Endothelial cell of umbilical vein (primary cell): Measurements from ENCODE around the gene ACP2. TPM values are rescaled to one million over a fixed set of nuclear protein-coding genes. Genes with fewer than 3 reads are reported as not detected.

Source experiments
- BruUV-seq: library from RNA; stranded (reverse); fragments of 400-500 nt; replicated peaks from 2 replicates; lab custom pipeline; 2021; lab: Mats Ljungman, UMichigan
- CTCF ChIA-PET: fragments of 300-600, 350-600 bp; sonication (Branson Sonifier 250); formaldehyde crosslinking; loops from one replicate; lab custom pipeline; 2021; ENCODE audit warnings: antibody characterized with exemption, inconsistent platforms; lab: Charles Lee
- POLR2A ChIA-PET: fragments of 300-600, 350-600 bp; sonication (Branson Sonifier 250); formaldehyde crosslinking; loops from one replicate; lab custom pipeline; 2021; ENCODE audit warnings: antibody characterized with exemption, inconsistent platforms; lab: Charles Lee
- DNase-seq: peaks from one replicate; pipeline ENCODE4 v3.0.0-alpha.2; 2011; ENCODE audit warnings: low read depth, low spot score
- FAIRE-seq: peaks from 2 replicates; lab custom pipeline; 2011; peaks lifted over from hg19 to GRCh38; lab: Jason Lieb, UNC
- H2AFZ ChIP-seq: 2 replicates; pipeline ENCODE4 v1.6.0; 2012; ENCODE audit warnings: low read depth, low read length, control low read depth, inconsistent platforms
- H3K27ac ChIP-seq: 2 replicates; pipeline ENCODE4 v1.5.1; 2011; ENCODE audit warnings: low read depth, mild to moderate bottlenecking, control low read depth, low read length, moderate library complexity; ENCODE audit not compliant: insufficient read depth
- H3K27me3 ChIP-seq, 2 experiments: 2 replicates each; pipeline versions ENCODE4 v1.6.0 to v1.6.1; 2011; ENCODE audit warnings: low read length in 2 of 2, mixed read lengths in 1 of 2; ENCODE audit not compliant: control insufficient read depth in 2 of 2, insufficient read depth in 2 of 2
- H3K36me3 ChIP-seq, 2 experiments: 2 replicates in 1 of 2; 3 replicates in 1 of 2; pipeline ENCODE4 v1.5.1; 2011; ENCODE audit warnings: low read length in 2 of 2, mild to moderate bottlenecking in 1 of 2, moderate library complexity in 1 of 2; ENCODE audit not compliant: control insufficient read depth in 2 of 2, insufficient read depth in 2 of 2; ENCODE audit errors: extremely low read depth in 1 of 2
- H3K4me1 ChIP-seq: 3 replicates; pipeline ENCODE4 v1.5.1; 2011; ENCODE audit warnings: mild to moderate bottlenecking, low read length; ENCODE audit not compliant: control insufficient read depth, insufficient read depth; ENCODE audit errors: extremely low read depth
- H3K4me2 ChIP-seq: 2 replicates; pipeline ENCODE4 v1.6.1; 2011; ENCODE audit warnings: low read length, control low read depth, mixed read lengths; ENCODE audit not compliant: insufficient read depth
- H3K4me3 ChIP-seq, 3 experiments: fragments of 200-600 bp in 1 of 3; sonication (generic), shearing (Covaris generic) in 1 of 3; replicated peaks in 1 of 3; 2 replicates each; pipeline ENCODE4 v1.5.1; 2011 to 2016; ENCODE audit warnings: control low read depth in 3 of 3, low read length in 3 of 3, mild to moderate bottlenecking in 2 of 3, inconsistent platforms in 1 of 3, low read depth in 1 of 3, moderate library complexity in 1 of 3; ENCODE audit not compliant: insufficient read depth in 1 of 3
- H3K79me2 ChIP-seq: 2 replicates; pipeline ENCODE4 v1.6.0; 2012; ENCODE audit warnings: low read length, inconsistent platforms; ENCODE audit not compliant: control insufficient read depth, insufficient read depth
- H3K9ac ChIP-seq: replicated peaks from 2 replicates; pipeline ENCODE3; 2011; ENCODE audit warnings: low read length, control low read depth; ENCODE audit not compliant: insufficient read depth; ENCODE audit errors: extremely low read depth
- H3K9me1 ChIP-seq: replicated peaks from 3 replicates; pipeline ENCODE4 v1.6.0; 2011; ENCODE audit warnings: mild to moderate bottlenecking, low read length; ENCODE audit not compliant: control insufficient read depth, insufficient read depth; ENCODE audit errors: extremely low read depth
- H3K9me3 ChIP-seq: replicated peaks from 2 replicates; pipeline ENCODE4 v1.5.1; 2012; ENCODE audit warnings: low read length, inconsistent platforms; ENCODE audit not compliant: control insufficient read depth, insufficient read depth
- H4K20me1 ChIP-seq: replicated peaks from 2 replicates; pipeline ENCODE3; 2011; ENCODE audit warnings: mild to moderate bottlenecking, low read length; ENCODE audit not compliant: control insufficient read depth, insufficient read depth; ENCODE audit errors: extremely low read depth
- FOS ChIP-seq: IDR thresholded peaks from 2 replicates; pipeline ENCODE4 v1.6.1; 2011; ENCODE audit warnings: mild to moderate bottlenecking, low read length, moderate library complexity, borderline replicate concordance; ENCODE audit not compliant: insufficient read depth
- GATA2 ChIP-seq: IDR thresholded peaks from 2 replicates; pipeline ENCODE4 v1.7.0; 2011; ENCODE audit warnings: low read depth, mild to moderate bottlenecking, moderate library complexity, mixed read lengths, low read length; ENCODE audit not compliant: insufficient read length, insufficient read depth
- MYC ChIP-seq: IDR thresholded peaks from one replicate; pipeline ENCODE4 v1.6.1; 2011; ENCODE audit warnings: mild to moderate bottlenecking, low read depth, low read length
- POLR2A ChIP-seq: IDR thresholded peaks from 2 replicates; pipeline ENCODE4 v1.6.1; 2012; ENCODE audit warnings: low read depth, mild to moderate bottlenecking, control low read depth, low read length
- POLR2AphosphoS5 ChIP-seq: IDR thresholded peaks from 2 replicates; pipeline ENCODE4 v1.6.1; 2012; ENCODE audit warnings: low read depth, mild to moderate bottlenecking, control low read depth, low read length, moderate library complexity; ENCODE audit not compliant: insufficient read depth
- dilution Hi-C: fragments of 300-500 bp; cut with MboI; formaldehyde crosslinking; loops from one replicate; pipeline ENCODE4 v1.15.0; 2019; ENCODE audit warnings: low sequenced_read_pairs; ENCODE audit not compliant: extremely low pct_ligation_motif_present
- intact Hi-C: fragments of 100-400 bp; cut with micrococcal nuclease; formaldehyde crosslinking; loops from one replicate; pipeline ENCODE4 v1.10.0; 2022
- polyA plus RNA-seq, 4 experiments: library from polyadenylated mRNA; depleted of rRNA in 3 of 4; stranded (reverse) in 3 of 4; unstranded in 1 of 4; fragments of >200 nt; gene quantifications; 2 replicates each; pipeline versions ENCODE4 v1.2.1 to v1.2.3, GENCODE V29; 2011 to 2012; ENCODE audit warnings: missing spikeins in 1 of 4
- total RNA-seq: library from RNA; stranded (reverse); gene quantifications from 2 replicates; pipeline ENCODE4 v1.2.3, GENCODE V29; 2021
- TF ChIP-seq, protein P1 (sequence below): IDR thresholded peaks from 2 replicates; pipeline ENCODE4 v1.6.1; 2011; ENCODE audit not compliant: insufficient read depth, insufficient read length
- TF ChIP-seq, protein P2 (sequence below), 2 donors: IDR thresholded peaks; 1 replicate in 1 of 2; 2 replicates in 1 of 2; pipeline ENCODE4 v1.5.1; 2011; ENCODE audit warnings: low read length in 2 of 2, mild to moderate bottlenecking in 2 of 2, moderate library complexity in 2 of 2, control low read depth in 1 of 2, inconsistent platforms in 1 of 2, low read depth in 1 of 2; ENCODE audit not compliant: insufficient read depth in 1 of 2; ENCODE audit errors: extremely low read depth in 1 of 2

Gene ACP2
- total and polyA plus RNA-seq, 2 donors (not counting 3 experiments of a cell fraction or from before 2014, with no cell fraction given), result 35.6 to 49.2 TPM

DNA sequence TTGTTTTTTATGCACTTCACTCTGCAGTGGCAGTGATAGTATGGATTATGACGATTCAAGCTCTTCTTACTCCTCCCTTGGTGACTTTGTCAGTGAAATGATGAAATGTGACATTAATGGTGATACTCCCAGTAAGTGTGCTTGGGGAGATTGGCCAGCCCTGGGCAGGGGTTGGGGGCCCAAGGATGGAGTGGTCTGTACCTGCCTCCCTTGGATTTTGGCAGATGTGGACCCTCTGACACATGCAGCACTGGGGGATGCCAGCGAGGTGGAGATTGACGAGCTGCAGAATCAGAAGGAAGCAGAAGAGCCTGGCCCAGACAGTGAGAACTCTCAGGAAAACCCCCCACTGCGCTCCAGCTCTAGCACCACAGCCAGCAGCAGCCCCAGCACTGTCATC is 35.5 kb upstream of the ACP2 start:
- FAIRE-seq (no peak), DNase-seq (no peak)
- TF ChIP-seq, protein P1, sequence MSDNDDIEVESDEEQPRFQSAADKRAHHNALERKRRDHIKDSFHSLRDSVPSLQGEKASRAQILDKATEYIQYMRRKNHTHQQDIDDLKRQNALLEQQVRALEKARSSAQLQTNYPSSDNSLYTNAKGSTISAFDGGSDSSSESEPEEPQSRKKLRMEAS, result no peak
- TF ChIP-seq FOS, result no peak
- TF ChIP-seq, protein P2, sequence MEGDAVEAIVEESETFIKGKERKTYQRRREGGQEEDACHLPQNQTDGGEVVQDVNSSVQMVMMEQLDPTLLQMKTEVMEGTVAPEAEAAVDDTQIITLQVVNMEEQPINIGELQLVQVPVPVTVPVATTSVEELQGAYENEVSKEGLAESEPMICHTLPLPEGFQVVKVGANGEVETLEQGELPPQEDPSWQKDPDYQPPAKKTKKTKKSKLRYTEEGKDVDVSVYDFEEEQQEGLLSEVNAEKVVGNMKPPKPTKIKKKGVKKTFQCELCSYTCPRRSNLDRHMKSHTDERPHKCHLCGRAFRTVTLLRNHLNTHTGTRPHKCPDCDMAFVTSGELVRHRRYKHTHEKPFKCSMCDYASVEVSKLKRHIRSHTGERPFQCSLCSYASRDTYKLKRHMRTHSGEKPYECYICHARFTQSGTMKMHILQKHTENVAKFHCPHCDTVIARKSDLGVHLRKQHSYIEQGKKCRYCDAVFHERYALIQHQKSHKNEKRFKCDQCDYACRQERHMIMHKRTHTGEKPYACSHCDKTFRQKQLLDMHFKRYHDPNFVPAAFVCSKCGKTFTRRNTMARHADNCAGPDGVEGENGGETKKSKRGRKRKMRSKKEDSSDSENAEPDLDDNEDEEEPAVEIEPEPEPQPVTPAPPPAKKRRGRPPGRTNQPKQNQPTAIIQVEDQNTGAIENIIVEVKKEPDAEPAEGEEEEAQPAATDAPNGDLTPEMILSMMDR (IDR thresholded peaks at IDR 0.05; ENCODE audit: extremely low read depth in 1 of 2, insufficient read depth in 1 of 2, low read depth in 1 of 2, low read length in 2 of 2), result no peak
- CTCF ChIA-PET, result interaction anchor here (1.0 to 1.6 kb wide), 2 partner anchors 9 to 70 kb away, joined by 3 to 7 read pairs; no protein-coding TSS in a partner anchor
- Histone ChIP-seq H3K9me3 (no peaks in the 10 kb centered on the region), H3K4me1 (no peaks in the 10 kb centered on the region), H3K4me3 (no peak overlapping the region), H3K9me1 (no peaks in the 10 kb centered on the region), H3K4me2 (no peak overlapping the region), H4K20me1 (no peaks in the 10 kb centered on the region), H2AFZ (no peak overlapping the region), H3K27ac (no peak overlapping the region), H3K27me3 (no peaks in the 10 kb centered on the region), H3K79me2 (no peaks in the 10 kb centered on the region), H3K9ac (no peak overlapping the region), H3K36me3 (peaks cover 36 to 59% of the 10 kb centered on the region in 2 experiments)
- BruUV-seq, result TSS peak; percentile 58
- intact Hi-C loops (no loop called here), dilution Hi-C loops (no loop called here)
- POLR2A ChIA-PET, result no interaction called here

DNA sequence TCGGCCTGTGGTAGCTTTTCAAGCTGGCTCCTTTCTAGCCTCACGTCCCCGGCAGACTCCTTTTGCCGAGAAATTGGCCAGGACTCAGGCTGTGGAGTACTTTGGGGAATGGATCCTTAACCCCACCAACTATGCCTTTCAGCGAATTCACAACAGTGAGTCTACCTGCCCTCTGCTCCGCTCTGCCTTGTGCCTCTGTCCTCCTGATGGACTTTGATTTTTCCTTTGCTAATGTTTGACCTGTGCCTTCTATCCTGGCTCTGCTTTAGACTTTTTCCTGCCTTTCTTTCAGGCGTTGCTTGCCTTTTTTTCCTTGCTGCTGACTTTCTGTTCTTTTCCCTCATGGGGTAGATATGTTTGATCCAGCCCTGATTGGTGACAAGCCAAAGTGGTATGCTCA is 33.8 kb upstream of the ACP2 start:
- intact Hi-C loops (no loop called here), dilution Hi-C loops (no loop called here)
- POLR2A ChIA-PET, result no interaction called here
- Histone ChIP-seq H4K20me1 (no peaks in the 10 kb centered on the region), H3K4me1 (no peaks in the 10 kb centered on the region), H3K4me3 (no peak overlapping the region), H3K27me3 (no peaks in the 10 kb centered on the region), H3K9me3 (no peaks in the 10 kb centered on the region), H3K27ac (no peak overlapping the region), H3K4me2 (no peak overlapping the region), H3K36me3 (peaks cover 38 to 58% of the 10 kb centered on the region in 2 experiments), H3K9ac (no peak overlapping the region), H2AFZ (no peak overlapping the region), H3K79me2 (no peaks in the 10 kb centered on the region), H3K9me1 (no peaks in the 10 kb centered on the region)
- TF ChIP-seq GATA2 (no peak), FOS (no peak), POLR2AphosphoS5 (no peak), POLR2A (no peak), MYC (no peak)
- TF ChIP-seq, protein P2 (IDR thresholded peaks at IDR 0.05; ENCODE audit: extremely low read depth in 1 of 2, insufficient read depth in 1 of 2, low read depth in 1 of 2, low read length in 2 of 2), result no peak
- no TSS peak for BruUV-seq
- CTCF ChIA-PET, result no interaction called here
- DNase-seq (no peak), FAIRE-seq (no peak)
